Limb (tissue), 2 donors: ENCODE measurements around the gene WARS2.

Experiments used
- DNase-seq, 2 donors: peaks; one replicate each; pipeline ENCODE4 v3.0.0-alpha.2; 2016; ENCODE audit errors: extremely low spot score in 2 of 2

The WARS2 gene

GRCh38 chr1:119027759-119028158 is 112.7 kb downstream of the WARS2 start:
- DNase-seq: no peak

- DNase-seq: no peak
Measured at GRCh38 chr1:119026956-119027355, 113.5 kb downstream of the WARS2 start.

- DNase-seq: no peak
Measured at GRCh38 chr1:119015547-119015946, 124.9 kb downstream of the WARS2 start.

- no peak for DNase-seq
Measured at GRCh38 chr1:119012383-119012782, 128.1 kb downstream of the WARS2 start.

GRCh38 chr1:119011706-119012105 is 128.7 kb downstream of the WARS2 start:
- no peak for DNase-seq

- no peak for DNase-seq
Measured at GRCh38 chr1:119011116-119011515, 129.3 kb downstream of the WARS2 start.

- no peak for DNase-seq
Measured at GRCh38 chr1:119010201-119010600, 130.3 kb downstream of the WARS2 start.

- no peak for DNase-seq
Measured at GRCh38 chr1:119009312-119009655, 131.2 kb downstream of the WARS2 start.

- peak; percentile 69 to 88 for DNase-seq
Measured at GRCh38 chr1:119008483-119009311, 131.8 kb downstream of the WARS2 start.

- peak in 1 of 2 donors; percentile 57 for DNase-seq
Measured at GRCh38 chr1:119007670-119008482, 132.6 kb downstream of the WARS2 start.

GRCh38 chr1:119007339-119007669 is 133.1 kb downstream of the WARS2 start:
- DNase-seq: peak in 1 of 2 donors; percentile 42

GRCh38 chr1:119006406-119007279 is 133.8 kb downstream of the WARS2 start:
- peak in 1 of 2 donors; percentile 62 for DNase-seq

GRCh38 chr1:119005724-119006405 is 134.6 kb downstream of the WARS2 start:
- peak in 1 of 2 donors; percentile 40 for DNase-seq

- no peak for DNase-seq
Measured at GRCh38 chr1:119004781-119005180, 135.7 kb downstream of the WARS2 start.

- peak in 1 of 2 donors; percentile 24 for DNase-seq
Measured at GRCh38 chr1:119004129-119004527, 136.3 kb downstream of the WARS2 start.

- DNase-seq: no peak
Measured at GRCh38 chr1:119003413-119004128, 136.9 kb downstream of the WARS2 start.

GRCh38 chr1:119002028-119002686 is 138.3 kb downstream of the WARS2 start:
- peak in 1 of 2 donors; percentile 42 for DNase-seq

- peak in 1 of 2 donors; percentile 67 for DNase-seq
Measured at GRCh38 chr1:119001181-119002027, 139.0 kb downstream of the WARS2 start.
